Right cardiac atrium (tissue), 5 donors: ENCODE data around the gene GNE. TPM values are rescaled to one million over a fixed set of nuclear protein-coding genes. Genes with fewer than 3 reads are reported as not detected.

ENCODE experiments used
- ATAC-seq, 2 donors: fragments of 200-7000 bp; cut with Tn5 transposase; one replicate each; pipeline versions ENCODE4 v1.8.0 to v1.9.1; 2020; ENCODE audit warnings: moderate library complexity in 2 of 2, mild to moderate bottlenecking in 1 of 2
- DNase-seq, 3 donors: peaks; one replicate each; pipeline ENCODE4 v3.0.0-alpha.2; 2020
- H3K27ac ChIP-seq: one replicate; pipeline ENCODE4 v1.5.1; 2013; ENCODE audit warnings: mild to moderate bottlenecking, low read length, control low read depth, moderate library complexity
- H3K27me3 ChIP-seq: one replicate; pipeline ENCODE4 v1.6.1; 2013; ENCODE audit not compliant: control insufficient read depth, insufficient read depth
- H3K4me1 ChIP-seq: one replicate; pipeline ENCODE4 v1.6.1; 2013; ENCODE audit warnings: low read length; ENCODE audit not compliant: control insufficient read depth, insufficient read depth
- H3K4me3 ChIP-seq: one replicate; pipeline ENCODE4 v1.5.1; 2013; ENCODE audit warnings: low read length, control low read depth
- H3K9me3 ChIP-seq: one replicate; pipeline ENCODE4 v1.6.1; 2013; ENCODE audit warnings: low read length; ENCODE audit not compliant: control insufficient read depth
- WGBS: extraction: QIAGEN DNeasy Blood & Tissue Kit; methylation state at CpG from one replicate; pipeline ENCODE4 v1.1.7; 2013; 5-methylcytosine and 5-hydroxymethylcytosine counted together
- intact Hi-C, 4 donors: fragments of 100-400 bp; cut with DNase I; formaldehyde crosslinking; loops; one replicate each; pipeline versions ENCODE4 v1.11.0 to v1.14.0; 2022 to 2023
- polyA plus RNA-seq: library from polyadenylated mRNA; stranded (reverse); fragments of 200-250 nt; gene quantifications from one replicate; pipeline ENCODE4 v1.2.3, GENCODE V29; 2013
- total RNA-seq, 4 donors: library from RNA; stranded (reverse); fragmentation: NEBNext Ultra II Directional; extraction: Animal tissue kit (Norgen Biotek cat#: 25700); gene quantifications; one replicate each; pipeline ENCODE4 v1.2.1, GENCODE V29; 2021
- donor health status: healthy with polysubstance abuse.
- donor health status: DM: no; HTN: yes; CAD: no.
- donor health status: DM: no; HTN: no; CAD: no.
- donor health status: DM: no; HTN: yes; CAD: no; lungs with severe emphysema.
- donor health status: DM: yes; HTN: yes; CAD: no.

GNE gene
- total and polyA plus RNA-seq, 5 donors = 7.7 to 16.7 (median 14.0) TPM

DNA sequence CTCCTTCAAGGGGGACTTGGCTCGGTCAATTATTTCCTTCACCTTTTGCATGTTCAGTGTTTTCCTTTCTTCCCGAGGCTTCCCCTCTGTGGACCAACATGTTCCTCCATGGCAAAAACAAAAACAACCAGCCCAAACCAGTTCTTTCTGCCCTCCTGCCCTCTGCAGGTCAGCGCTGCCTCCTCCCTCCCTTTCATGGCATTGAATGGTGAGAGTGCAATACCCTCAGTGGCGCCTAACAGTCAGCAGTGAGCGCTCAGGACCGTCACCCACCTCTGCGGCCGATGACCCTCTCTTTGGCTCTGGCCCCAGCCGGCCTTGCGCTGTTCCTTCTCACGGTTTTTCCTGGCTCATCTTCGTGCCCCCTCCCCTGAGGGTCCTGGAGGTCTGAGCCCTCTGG lies 34.4 kb upstream of the GNE start:
- Histone ChIP-seq H3K27ac (no peak overlapping the region), H3K4me1 (no peaks in the 10 kb centered on the region), H3K9me3 (no peaks in the 10 kb centered on the region), H3K4me3 (no peak overlapping the region), H3K27me3 (no peaks in the 10 kb centered on the region)
- WGBS = 83% methylated on average over 12 of the region's 12 CpGs
- intact Hi-C loops = no loop called here
- ATAC-seq (no peak), DNase-seq (no peak)

GRCh38 chr9:36290996-36291395 lies 32.7 kb upstream of the GNE start:
- 85% methylated on average over 3 of the region's 3 CpGs for WGBS
- DNase-seq = no peak
- intact Hi-C loops = no loop called here
- no peak overlapping the region for H3K4me3 ChIP-seq
- no peaks in the 10 kb centered on the region for H3K9me3 ChIP-seq
- H3K27ac ChIP-seq = no peak overlapping the region
- H3K27me3 ChIP-seq = no peaks in the 10 kb centered on the region
- no peak for ATAC-seq
- no peaks in the 10 kb centered on the region for H3K4me1 ChIP-seq

GRCh38 chr9:36289836-36290435 lies 31.7 kb upstream of the GNE start:
- ATAC-seq (no peak), DNase-seq (no peak)
- WGBS = 94% methylated on average over 3 of the region's 3 CpGs
- Histone ChIP-seq H3K4me1 (no peaks in the 10 kb centered on the region), H3K27ac (no peak overlapping the region), H3K4me3 (no peak overlapping the region), H3K27me3 (no peaks in the 10 kb centered on the region), H3K9me3 (no peaks in the 10 kb centered on the region)
- intact Hi-C loops = no loop called here

DNA sequence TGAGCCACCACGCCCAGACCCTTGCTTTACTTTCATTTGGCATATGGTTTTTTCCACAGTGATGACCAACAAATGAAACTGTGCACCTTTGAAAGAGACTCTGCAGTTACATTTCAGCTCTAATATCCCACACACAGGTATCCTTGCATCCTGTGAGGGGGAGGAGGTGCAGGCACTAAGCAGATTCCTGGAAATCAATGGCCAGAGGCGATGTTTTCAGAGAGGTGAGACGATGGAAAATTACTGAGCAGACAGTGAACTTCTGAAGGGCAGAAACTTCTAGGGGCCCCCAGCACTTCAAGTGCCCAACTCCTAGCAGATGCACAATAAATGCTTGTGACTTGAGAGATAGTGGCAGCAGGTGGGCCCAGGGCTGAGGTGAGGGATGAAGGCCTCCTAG lies 29.8 kb upstream of the GNE start:
- H3K4me3 ChIP-seq = no peak overlapping the region
- intact Hi-C loops = no loop called here
- no peak overlapping the region for H3K27ac ChIP-seq
- no peaks in the 10 kb centered on the region for H3K4me1 ChIP-seq
- DNase-seq (no peak), ATAC-seq (no peak)
- no peaks in the 10 kb centered on the region for H3K27me3 ChIP-seq
- no peaks in the 10 kb centered on the region for H3K9me3 ChIP-seq
- WGBS = 91% methylated on average over 3 of the region's 3 CpGs

DNA sequence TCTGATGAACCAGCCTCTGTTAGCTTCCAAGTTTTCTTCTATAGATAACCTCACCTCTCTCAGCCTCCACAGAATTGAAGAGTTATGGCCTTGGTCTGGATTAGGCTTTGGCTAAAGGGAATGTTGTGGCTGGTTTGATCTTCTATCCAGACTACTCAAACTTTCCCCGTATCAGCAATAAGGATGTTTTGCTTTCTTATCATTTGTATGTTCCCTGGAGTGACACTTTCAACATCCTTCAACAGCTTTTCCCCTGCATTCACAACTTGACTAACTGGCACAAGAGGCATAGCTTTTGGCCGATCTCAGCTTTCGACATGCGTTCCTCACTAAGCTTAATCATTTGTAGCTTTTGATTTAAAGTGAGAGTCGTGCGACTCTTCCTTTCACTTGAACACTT lies 28.1 kb upstream of the GNE start:
- 59% methylated on average over 6 of the region's 6 CpGs for WGBS
- no peaks in the 10 kb centered on the region for H3K27me3 ChIP-seq
- intact Hi-C loops = no loop called here

DNA sequence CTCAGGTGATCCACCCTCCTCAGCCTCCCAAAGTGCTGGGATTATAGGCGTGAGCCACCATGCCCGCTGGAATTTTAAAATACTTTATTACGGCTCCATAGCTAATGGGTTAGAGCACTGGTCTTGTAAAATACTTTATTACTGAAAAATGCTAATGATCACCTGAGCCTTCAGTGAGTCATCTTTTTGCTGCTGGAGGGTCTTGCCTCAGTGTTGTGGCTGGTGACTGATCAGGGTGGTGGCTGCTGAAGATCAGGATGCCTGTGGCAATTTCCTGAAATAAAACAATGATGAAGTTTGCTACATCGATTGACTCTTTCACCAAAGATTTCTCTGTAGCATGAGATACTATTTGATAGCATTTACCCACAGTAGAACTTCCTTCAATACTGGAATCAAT lies 26.0 kb upstream of the GNE start:
- ATAC-seq = no peak
- H3K27me3 ChIP-seq = no peaks in the 10 kb centered on the region
- 90% methylated on average over 4 of the region's 4 CpGs for WGBS
- no peak for DNase-seq
- intact Hi-C loops = no loop called here
- H3K27ac ChIP-seq = no peak overlapping the region
- no peaks in the 10 kb centered on the region for H3K4me1 ChIP-seq
- no peaks in the 10 kb centered on the region for H3K9me3 ChIP-seq
- H3K4me3 ChIP-seq = no peak overlapping the region

More for the DNA sequence above, 28.1 kb upstream of the GNE start:
- Histone ChIP-seq H3K27ac (no peak overlapping the region), H3K4me3 (no peak overlapping the region), H3K9me3 (no peaks in the 10 kb centered on the region), H3K4me1 (no peaks in the 10 kb centered on the region)
- DNase-seq = no peak
- ATAC-seq = no peak

DNA sequence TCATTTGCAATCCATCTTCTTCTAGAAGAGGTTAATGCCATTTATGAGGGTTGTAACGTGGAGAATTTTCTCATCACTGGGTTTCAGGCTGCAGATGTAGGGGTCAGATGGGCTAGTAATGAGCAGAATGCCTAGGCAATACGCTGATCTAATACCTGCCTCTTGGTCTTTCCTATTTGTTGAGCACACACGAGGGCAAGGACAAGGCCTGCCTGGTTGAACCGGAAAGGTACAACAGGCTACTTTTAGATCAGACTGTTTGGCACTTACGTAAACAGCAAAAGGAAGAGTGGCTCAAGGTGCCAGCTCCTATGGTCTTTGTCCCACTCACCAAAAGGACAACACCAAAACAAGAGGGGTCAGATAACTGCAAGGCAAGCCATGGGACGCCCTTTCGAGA lies 24.0 kb upstream of the GNE start:
- intact Hi-C loops = no loop called here
- WGBS = 87% methylated on average over 7 of the region's 7 CpGs
- ATAC-seq = no peak

GRCh38 chr9:36280989-36281388 lies 22.7 kb upstream of the GNE start:
- Histone ChIP-seq H3K27me3 (no peaks in the 10 kb centered on the region), H3K27ac (no peak overlapping the region), H3K4me3 (no peak overlapping the region), H3K9me3 (no peaks in the 10 kb centered on the region), H3K4me1 (no peaks in the 10 kb centered on the region)
- WGBS = 85% methylated on average over 4 of the region's 4 CpGs
- DNase-seq (no peak), ATAC-seq (no peak)
- intact Hi-C loops = no loop called here

More for the DNA sequence above, 24.0 kb upstream of the GNE start:
- no peak for DNase-seq
- Histone ChIP-seq H3K9me3 (no peaks in the 10 kb centered on the region), H3K4me1 (no peaks in the 10 kb centered on the region), H3K4me3 (no peak overlapping the region), H3K27ac (no peak overlapping the region), H3K27me3 (no peaks in the 10 kb centered on the region)

DNA sequence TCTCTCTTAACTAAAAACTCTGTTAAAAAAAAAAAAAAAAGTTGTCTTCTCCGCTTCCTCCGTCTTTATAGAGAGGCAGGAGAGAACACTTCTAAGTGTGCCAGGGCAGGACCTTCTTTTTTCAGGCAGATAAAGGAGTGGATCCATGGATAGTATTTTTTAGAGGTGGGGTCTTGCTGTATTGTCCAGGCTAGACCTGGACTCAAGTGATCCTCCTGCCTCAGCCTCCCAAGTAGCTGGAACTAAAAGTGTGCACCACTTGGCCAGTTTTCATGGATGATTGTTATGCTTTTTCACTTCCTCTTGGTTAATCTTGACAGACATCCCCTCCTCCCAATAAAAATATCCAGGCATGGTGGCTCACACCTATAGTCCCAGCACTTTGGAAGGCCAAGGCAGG lies 20.0 kb upstream of the GNE start:
- H3K27me3 ChIP-seq = no peaks in the 10 kb centered on the region
- WGBS = 93% methylated on average over 2 of the region's 2 CpGs

GRCh38 chr9:36276781-36277181 lies 18.5 kb upstream of the GNE start:
- ATAC-seq (peak; percentile 39 to 64), DNase-seq (no peak)
- no peak overlapping the region for H3K27ac ChIP-seq

More for the DNA sequence above, 20.0 kb upstream of the GNE start:
- Histone ChIP-seq H3K9me3 (no peaks in the 10 kb centered on the region), H3K27ac (no peak overlapping the region), H3K4me1 (no peaks in the 10 kb centered on the region), H3K4me3 (no peak overlapping the region)
- intact Hi-C loops = no loop called here
- ATAC-seq (no peak), DNase-seq (no peak)

GRCh38 chr9:36276254-36276653 lies 18.0 kb upstream of the GNE start:
- 85% methylated on average over 1 of the region's 1 CpG for WGBS
- no peak overlapping the region for H3K27ac ChIP-seq
- H3K9me3 ChIP-seq = no peaks in the 10 kb centered on the region
- no peaks in the 10 kb centered on the region for H3K27me3 ChIP-seq
- H3K4me1 ChIP-seq = no peaks in the 10 kb centered on the region
- intact Hi-C loops = no loop called here
- no peak for DNase-seq
- no peak overlapping the region for H3K4me3 ChIP-seq
- no peak for ATAC-seq

More at GRCh38 chr9:36276781-36277181, 18.5 kb upstream of the GNE start:
- intact Hi-C loops = no loop called here
- Histone ChIP-seq H3K4me3 (no peak overlapping the region), H3K9me3 (no peaks in the 10 kb centered on the region), H3K27me3 (no peaks in the 10 kb centered on the region), H3K4me1 (no peaks in the 10 kb centered on the region)
- 26% methylated on average over 7 of the region's 7 CpGs for WGBS

GRCh38 chr9:36275060-36275459 lies 16.8 kb upstream of the GNE start:
- intact Hi-C loops = no loop called here
- Histone ChIP-seq H3K27me3 (no peaks in the 10 kb centered on the region), H3K4me3 (no peak overlapping the region), H3K4me1 (no peaks in the 10 kb centered on the region), H3K27ac (no peak overlapping the region), H3K9me3 (no peaks in the 10 kb centered on the region)
- DNase-seq (no peak), ATAC-seq (no peak)
- 97% methylated on average over 3 of the region's 3 CpGs for WGBS
